ENCODE data around the gene PODN. TPM values are rescaled to one million over a fixed set of nuclear protein-coding genes. Genes with fewer than 3 reads are reported as not detected.

Gene PODN
- total and polyA plus RNA-seq, 3 donors from 2014 or later = 69.3 to 104 (median 87.5) TPM

- Histone ChIP-seq H3K9me3 (no peaks in the 10 kb centered on the region), H3K36me3 (ENCODE audit: low read depth, missing control alignments) (no peaks in the 10 kb centered on the region), H3K4me1 (peaks cover 22% of the 10 kb centered on the region), H3K4me3 (no peak overlapping the region), H3K27ac (peak overlapping the region in 1 of 2 donors; percentile 46), H3K27me3 (no peaks in the 10 kb centered on the region)
- TF ChIP-seq POLR2A (IDR thresholded peaks at IDR 0.05) (no peak), CTCF (IDR thresholded peaks at IDR 0.05) (no peak)
- intact Hi-C loops (cut with DNase I; ENCODE audit: low total_unique reads) = no loop called here
- 63 to 76% methylated on average over 5 of the region's 5 CpGs for WGBS, 2 donors
- no peak for DNase-seq
Observed at GRCh38 chr1:53020588-53020987, 41.4 kb upstream of the PODN start.

GRCh38 chr1:53022179-53022578, 39.8 kb upstream of the PODN start:
- Histone ChIP-seq H3K4me3 (no peak overlapping the region), H3K27ac (no peak overlapping the region), H3K36me3 (ENCODE audit: low read depth, missing control alignments) (no peaks in the 10 kb centered on the region), H3K27me3 (no peaks in the 10 kb centered on the region), H3K9me3 (no peaks in the 10 kb centered on the region), H3K4me1 (peaks cover 10% of the 10 kb centered on the region)
- intact Hi-C loops (cut with DNase I; ENCODE audit: low total_unique reads) = no loop called here
- 93 to 100% methylated on average over 1 of the region's 1 CpG for WGBS, 2 donors
- no peak for TF ChIP-seq CTCF (IDR thresholded peaks at IDR 0.05)
- TF ChIP-seq POLR2A (IDR thresholded peaks at IDR 0.05) = no peak
- DNase-seq = no peak

GRCh38 chr1:53023546-53023945, 38.5 kb upstream of the PODN start:
- no peaks in the 10 kb centered on the region for H3K27me3 ChIP-seq
- no peak overlapping the region for H3K4me3 ChIP-seq
- H3K9me3 ChIP-seq = no peaks in the 10 kb centered on the region
- intact Hi-C loops (cut with DNase I; ENCODE audit: low total_unique reads) = no loop called here
- peaks cover 10% of the 10 kb centered on the region for H3K4me1 ChIP-seq
- WGBS, 2 donors = 88 to 89% methylated on average over 3 of the region's 3 CpGs
- H3K27ac ChIP-seq = no peak overlapping the region
- no peak for DNase-seq
- TF ChIP-seq POLR2A (IDR thresholded peaks at IDR 0.05) (no peak), CTCF (IDR thresholded peaks at IDR 0.05) (no peak)
- H3K36me3 ChIP-seq (ENCODE audit: low read depth, missing control alignments) = no peaks in the 10 kb centered on the region

GRCh38 chr1:53024117-53024516, 37.9 kb upstream of the PODN start:
- intact Hi-C loops (cut with DNase I; ENCODE audit: low total_unique reads) = no loop called here
- H3K27ac ChIP-seq = peak overlapping the region in 1 of 2 donors; percentile 74

More at GRCh38 chr1:53024117-53024516, 37.9 kb upstream of the PODN start:
- no peak for DNase-seq
- TF ChIP-seq CTCF (IDR thresholded peaks at IDR 0.05) (no peak), POLR2A (IDR thresholded peaks at IDR 0.05) (no peak)
- H3K4me1 ChIP-seq = peaks cover 10% of the 10 kb centered on the region
- H3K4me3 ChIP-seq = no peak overlapping the region
- no peaks in the 10 kb centered on the region for H3K9me3 ChIP-seq
- no peaks in the 10 kb centered on the region for H3K27me3 ChIP-seq
- H3K36me3 ChIP-seq (ENCODE audit: low read depth, missing control alignments) = no peaks in the 10 kb centered on the region
